SK-N-SH (cell line): ENCODE data around the gene ZNF593OS.

ENCODE experiments used
- CHD2 ChIP-seq: fragments of 150-350 bp; IDR thresholded peaks from 2 replicates; pipeline ENCODE4 v1.6.1; 2018; ENCODE audit warnings: low read length; ENCODE audit not compliant: partially characterized antibody
- CTCF ChIP-seq: fragments of 200-600 bp; sonication (generic); IDR thresholded peaks from 2 replicates; pipeline ENCODE4 v1.6.1; 2017; ENCODE audit warnings: antibody characterized with exemption, mild to moderate bottlenecking, moderate library complexity
- EP300 ChIP-seq, 2 experiments: IDR thresholded peaks; 2 replicates each; pipeline versions ENCODE4 v1.4.0 to v1.6.1; 2012; ENCODE audit warnings: borderline replicate concordance in 1 of 2, low read depth in 1 of 2, low read length in 1 of 2
- FOXJ3 ChIP-seq: sonication (generic); formaldehyde crosslinking; IDR thresholded peaks from 2 replicates; pipeline ENCODE4 v1.5.1; 2020; ENCODE audit warnings: mild to moderate bottlenecking, missing genetic modification reagents
- MEF2A ChIP-seq: IDR thresholded peaks from 2 replicates; pipeline ENCODE4 v1.4.0; 2012; ENCODE audit warnings: low read depth, borderline replicate concordance
- PBX3 ChIP-seq: IDR thresholded peaks from 2 replicates; pipeline ENCODE4; 2012
- USF1 ChIP-seq: IDR thresholded peaks from 2 replicates; pipeline ENCODE4 v1.4.0; 2012; ENCODE audit warnings: low read depth, borderline replicate concordance

GRCh38 chr1:26132128-26132833 lies 39.4 kb downstream of the ZNF593OS start:
- TF ChIP-seq CTCF (no peak), CHD2 (no peak), PBX3 (no peak), USF1 (no peak), MEF2A (no peak), FOXJ3 (CRISPR knock-in tag) (no peak), EP300 (IDR thresholded peaks at IDR 0.05; ENCODE audit: borderline replicate concordance in 1 of 2, low read depth in 1 of 2, low read length in 1 of 2) (no peak)
